PFSK-1 (cell line): Measurements from ENCODE around the gene CXorf38. TPM values are rescaled to one million over a fixed set of nuclear protein-coding genes. Genes with fewer than 3 reads are reported as not detected.

Experiments used
- FOXP2 ChIP-seq: optimal IDR thresholded peaks from 2 replicates; pipeline ENCODE3; 2011; ENCODE audit warnings: borderline replicate concordance, control low read depth, inconsistent platforms; ENCODE audit not compliant: insufficient read depth; ENCODE audit errors: extremely low read length, extremely low read depth
- POLR2AphosphoS5 ChIP-seq: IDR thresholded peaks from 2 replicates; pipeline ENCODE4 v1.6.1; 2012; ENCODE audit warnings: low read depth, mild to moderate bottlenecking, control low read depth, low read length, moderate library complexity
- REST ChIP-seq, 2 experiments: IDR thresholded peaks; 2 replicates each; pipeline versions ENCODE4 v1.6.1 to v1.8.0; 2011 to 2012; ENCODE audit warnings: low read depth in 2 of 2, low read length in 2 of 2, control low read depth in 1 of 2, inconsistent platforms in 1 of 2, mild to moderate bottlenecking in 1 of 2, moderate library complexity in 1 of 2; ENCODE audit not compliant: insufficient read depth in 1 of 2
- SIN3A ChIP-seq: IDR thresholded peaks from 2 replicates; pipeline ENCODE4 v1.6.1; 2012; ENCODE audit warnings: mild to moderate bottlenecking, low read length, moderate library complexity, borderline replicate concordance; ENCODE audit not compliant: insufficient read depth
- TAF1 ChIP-seq: IDR thresholded peaks from 2 replicates; pipeline ENCODE4 v1.6.1; 2012; ENCODE audit warnings: low read length, control low read depth, borderline replicate concordance; ENCODE audit not compliant: insufficient read depth
- polyA plus RNA-seq: library from polyadenylated mRNA; unstranded; fragments of >200 nt; gene quantifications from one replicate; pipeline ENCODE4 v1.2.1, GENCODE V29; 2012; ENCODE audit warnings: low read depth, missing spikeins; ENCODE audit not compliant: insufficient read length

The CXorf38 gene
- polyA plus RNA-seq = 4.4 TPM

DNA sequence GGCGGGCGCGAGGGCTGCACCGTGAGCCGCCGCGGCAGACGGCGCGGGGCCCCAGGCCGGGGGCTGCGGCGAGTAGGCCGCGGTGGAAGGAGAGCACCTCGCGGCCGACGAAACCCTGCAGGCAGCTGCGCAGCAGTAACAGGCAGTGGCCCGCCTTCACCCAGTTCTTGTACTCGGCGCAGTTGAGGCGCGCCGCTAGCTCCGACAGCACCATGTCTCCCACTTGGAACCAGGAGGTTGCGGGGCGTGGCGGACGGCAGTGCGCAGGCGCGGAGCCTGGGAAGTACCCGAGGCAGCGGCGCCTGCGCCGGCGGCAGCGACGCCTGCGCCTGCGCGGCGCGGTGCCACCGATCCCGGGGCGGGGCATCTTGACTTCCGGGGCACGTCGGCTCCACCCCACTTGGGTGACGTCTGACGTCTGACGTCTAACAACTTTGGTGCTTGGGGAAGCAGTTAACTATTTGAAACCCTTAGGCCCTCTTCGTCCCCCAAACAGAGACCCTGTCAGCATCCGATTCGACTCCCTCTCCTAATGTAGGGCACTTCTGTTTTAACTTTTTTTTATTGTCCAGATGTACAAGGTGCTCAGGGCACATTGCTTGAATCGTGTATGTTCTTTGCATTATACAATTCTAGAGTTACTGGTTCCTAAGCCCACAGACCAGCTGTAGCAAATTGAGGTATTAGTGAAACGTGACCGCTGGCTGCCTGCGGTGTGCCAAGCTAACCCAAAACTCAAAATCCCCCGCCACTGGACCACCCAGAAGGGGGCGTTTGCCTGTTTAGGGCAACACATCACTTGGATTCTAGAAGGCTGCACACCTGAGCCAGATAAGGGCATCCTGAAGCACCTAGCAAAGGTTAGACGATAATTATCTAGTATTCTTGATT, at the start of gene CXorf38:
Gene CXorf38 (minus strand): TSS at position 255 of the 891 bp plus-strand sequence. CDS start 41 bp downstream, at position 214.
- TF ChIP-seq FOXP2 = peak; percentile 28
- no peak for TF ChIP-seq SIN3A

DNA sequence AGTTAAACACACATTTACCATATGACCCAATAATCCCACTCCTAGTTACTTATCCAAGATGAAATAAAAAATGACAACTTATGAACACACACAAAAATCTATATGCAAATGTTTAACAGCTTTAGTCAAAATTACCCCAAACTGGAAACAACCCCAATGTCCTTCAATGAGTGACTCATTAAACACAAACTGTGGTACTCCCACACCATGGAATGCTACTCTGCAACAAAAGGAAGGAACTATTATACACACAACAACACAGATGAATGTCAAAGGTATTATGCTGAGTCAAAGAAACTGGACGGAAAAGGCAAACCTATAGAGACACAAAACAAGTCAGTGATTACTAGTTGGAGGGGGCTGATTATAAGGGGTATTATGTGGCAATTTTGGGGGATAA, 47.4 kb upstream of the CXorf38 start:
- TF ChIP-seq FOXP2 = no peak
- TF ChIP-seq REST (IDR thresholded peaks at IDR 0.05; ENCODE audit: insufficient read depth in 1 of 2, low read depth in 2 of 2, low read length in 2 of 2) = no peak
- no peak for TF ChIP-seq SIN3A
- no peak for TF ChIP-seq POLR2AphosphoS5
- no peak for TF ChIP-seq TAF1

- TF ChIP-seq REST (IDR thresholded peaks at IDR 0.05; ENCODE audit: insufficient read depth in 1 of 2, low read depth in 2 of 2, low read length in 2 of 2) (no peak), FOXP2 (no peak), TAF1 (no peak), SIN3A (no peak), POLR2AphosphoS5 (no peak)
These were observed 41.6 kb upstream of the CXorf38 start for GRCh38 chrX:40688929-40689328.

GRCh38 chrX:40687169-40687568, 39.8 kb upstream of the CXorf38 start:
- no peak for TF ChIP-seq REST (IDR thresholded peaks at IDR 0.05; ENCODE audit: insufficient read depth in 1 of 2, low read depth in 2 of 2, low read length in 2 of 2)
- no peak for TF ChIP-seq FOXP2
- no peak for TF ChIP-seq TAF1
- TF ChIP-seq SIN3A = no peak
- no peak for TF ChIP-seq POLR2AphosphoS5

- TF ChIP-seq REST (IDR thresholded peaks at IDR 0.05; ENCODE audit: insufficient read depth in 1 of 2, low read depth in 2 of 2, low read length in 2 of 2) (no peak), SIN3A (no peak), TAF1 (no peak), POLR2AphosphoS5 (no peak), FOXP2 (no peak)
These were observed 38.1 kb upstream of the CXorf38 start for GRCh38 chrX:40685362-40685918.
